T-helper 2 cell (primary cell): ENCODE measurements around the gene GGTLC2.
"Not testable (repeated sequence)": the region's sequence is repeated elsewhere in the genome, so short reads cannot be mapped to it uniquely, and the experiment has no call there.

Source experiments
- DNase-seq, 5 experiments: peaks; one replicate each; pipeline versions ENCODE4 v3.0.0 to v3.0.0-alpha.2; 2012 to 2022
- total RNA-seq, 2 donors: gene quantifications; one replicate each; lab custom pipeline; 2026; lab: John Stamatoyannopoulos, UW

GGTLC2 gene
- total RNA-seq = 0 reads per million in 2 donors

- DNase-seq = not testable (repeated sequence)
Observed at GRCh38 chr22:22644314-22644713, at the start of gene GGTLC2. Gene GGTLC2 (plus strand): TSS chr22:22644614. CDS start chr22:22646346, 1,732 bp downstream.

- DNase-seq = no peak
Observed at GRCh38 chr22:22595001-22595835, 49.2 kb upstream of the GGTLC2 start.

- DNase-seq = no peak
Observed at GRCh38 chr22:22598144-22598543, 46.3 kb upstream of the GGTLC2 start.

- no peak for DNase-seq
Observed at GRCh38 chr22:22599248-22599647, 45.2 kb upstream of the GGTLC2 start.

GRCh38 chr22:22600531-22601261, 43.7 kb upstream of the GGTLC2 start:
- no peak for DNase-seq

- no peak for DNase-seq
Observed at GRCh38 chr22:22603470-22603947, 40.9 kb upstream of the GGTLC2 start.

- no peak for DNase-seq
Observed at GRCh38 chr22:22604326-22605073, 39.9 kb upstream of the GGTLC2 start.

- DNase-seq = no peak
Observed at GRCh38 chr22:22605074-22605404, 39.4 kb upstream of the GGTLC2 start.

- not testable (repeated sequence) for DNase-seq
Observed at GRCh38 chr22:22608022-22608421, 36.4 kb upstream of the GGTLC2 start.

- no peak for DNase-seq
Observed at GRCh38 chr22:22609291-22609690, 35.1 kb upstream of the GGTLC2 start.

- no peak for DNase-seq
Observed at GRCh38 chr22:22612516-22612915, 31.9 kb upstream of the GGTLC2 start.

- DNase-seq = no peak
Observed at GRCh38 chr22:22614065-22614464, 30.3 kb upstream of the GGTLC2 start.

- peak in 2 of 5 experiments; percentile 12 to 57 for DNase-seq
Observed at GRCh38 chr22:22616636-22617035, 27.8 kb upstream of the GGTLC2 start.

- no peak for DNase-seq
Observed at GRCh38 chr22:22618448-22618847, 26.0 kb upstream of the GGTLC2 start.

- no peak for DNase-seq
Observed at GRCh38 chr22:22618923-22619322, 25.5 kb upstream of the GGTLC2 start.

- no peak for DNase-seq
Observed at GRCh38 chr22:22619765-22620414, 24.5 kb upstream of the GGTLC2 start.

GRCh38 chr22:22628546-22629495, 15.6 kb upstream of the GGTLC2 start:
- DNase-seq = not testable (repeated sequence)

- not testable (repeated sequence) for DNase-seq
Observed at GRCh38 chr22:22631223-22631652, 13.2 kb upstream of the GGTLC2 start.

GRCh38 chr22:22632226-22632625, 12.2 kb upstream of the GGTLC2 start:
- DNase-seq = not testable (repeated sequence)

GRCh38 chr22:22633533-22633932, 10.9 kb upstream of the GGTLC2 start:
- not testable (repeated sequence) for DNase-seq

- DNase-seq = not testable (repeated sequence)
Observed at GRCh38 chr22:22636260-22636659, 8.2 kb upstream of the GGTLC2 start.
